Ishikawa (cell line): ENCODE results near the gene PER1.

Source experiments
- CEBPB ChIP-seq: IDR thresholded peaks from 2 replicates; pipeline ENCODE4 v1.6.1; 2012
- CREB1 ChIP-seq: IDR thresholded peaks from 2 replicates; pipeline ENCODE4 v1.6.1; 2012; ENCODE audit warnings: low read depth
- TF ChIP-seq, protein P1 (sequence below): IDR thresholded peaks from 2 replicates; pipeline ENCODE4 v1.6.1; 2012

GRCh38 chr17:8100111-8100510, 52.1 kb downstream of the PER1 start:
- TF ChIP-seq CREB1 (no peak), CEBPB (no peak)
- TF ChIP-seq, protein P1, sequence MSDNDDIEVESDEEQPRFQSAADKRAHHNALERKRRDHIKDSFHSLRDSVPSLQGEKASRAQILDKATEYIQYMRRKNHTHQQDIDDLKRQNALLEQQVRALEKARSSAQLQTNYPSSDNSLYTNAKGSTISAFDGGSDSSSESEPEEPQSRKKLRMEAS: no peak
